CD4-positive, alpha-beta T cell (primary cell): ENCODE results near the gene SLCO2B1. TPM values are rescaled to one million over a fixed set of nuclear protein-coding genes. Genes with fewer than 3 reads are reported as not detected.

Source experiments
- ATAC-seq: fragments of 200-7000 bp; cut with Tn5 transposase; one replicate; pipeline ENCODE4 v1.10.0; 2022; ENCODE audit warnings: mild to moderate bottlenecking; ENCODE audit not compliant: poor library complexity
- CTCF ChIA-PET: fragments of 350-600 bp; sonication (Branson Sonifier 250); formaldehyde crosslinking; loops from one replicate; lab custom pipeline; 2021; ENCODE audit warnings: antibody characterized with exemption, inconsistent platforms; lab: Charles Lee
- POLR2A ChIA-PET: fragments of 350-600 bp; sonication (Branson Sonifier 250); formaldehyde crosslinking; loops from one replicate; lab custom pipeline; 2021; ENCODE audit warnings: antibody characterized with exemption, inconsistent platforms; lab: Charles Lee
- DNase-seq, 14 experiments: peaks; one replicate each; pipeline ENCODE4 v3.0.0-alpha.2; 2013 to 2020; ENCODE audit warnings: mixed read lengths in 2 of 14
- H3K27ac ChIP-seq, 2 donors: one replicate each; pipeline versions ENCODE4 v1.5.1 to v1.7.0; 2013; ENCODE audit warnings: low read length in 2 of 2, low read depth in 1 of 2, mild to moderate bottlenecking in 1 of 2
- H3K27me3 ChIP-seq, 2 experiments: 1 replicate in 1 of 2; 2 replicates in 1 of 2; pipeline versions ENCODE4 v1.6.1 to v1.7.0; 2013; ENCODE audit warnings: low read length in 2 of 2, control low read depth in 1 of 2, mild to moderate bottlenecking in 1 of 2, moderate library complexity in 1 of 2; ENCODE audit not compliant: insufficient read depth in 2 of 2, control insufficient read depth in 1 of 2
- H3K36me3 ChIP-seq: one replicate; pipeline ENCODE4 v1.6.1; 2013; ENCODE audit warnings: low read length, control low read depth; ENCODE audit not compliant: insufficient read depth
- H3K4me1 ChIP-seq: one replicate; pipeline ENCODE4 v1.6.1; 2013; ENCODE audit warnings: low read length, control low read depth; ENCODE audit not compliant: insufficient read depth
- H3K4me3 ChIP-seq: one replicate; pipeline ENCODE4 v1.5.1; 2013; ENCODE audit warnings: mild to moderate bottlenecking, low read length, moderate library complexity
- H3K9me3 ChIP-seq, 2 experiments: 1 replicate in 1 of 2; 2 replicates in 1 of 2; pipeline versions ENCODE4 v1.6.1 to v1.7.0; 2013; ENCODE audit warnings: low read length in 2 of 2, mild to moderate bottlenecking in 2 of 2, control low read depth in 1 of 2, moderate library complexity in 1 of 2; ENCODE audit not compliant: control insufficient read depth in 1 of 2, insufficient read depth in 1 of 2
- H3K27ac Mint-ChIP-seq: one replicate; pipeline ENCODE4 v1.8.0; 2020; ENCODE audit warnings: mixed read lengths
- H3K27me3 Mint-ChIP-seq: one replicate; pipeline ENCODE4 v1.8.0; 2021; ENCODE audit warnings: mixed read lengths
- H3K36me3 Mint-ChIP-seq: one replicate; pipeline ENCODE4 v1.8.0; 2021; ENCODE audit warnings: low read depth, mixed read lengths
- H3K4me1 Mint-ChIP-seq: one replicate; pipeline ENCODE4 v1.8.0; 2021; ENCODE audit warnings: low read depth, mixed read lengths
- H3K4me3 Mint-ChIP-seq: one replicate; pipeline ENCODE4 v1.8.0; 2020; ENCODE audit warnings: mild to moderate bottlenecking, mixed read lengths
- H3K9me3 Mint-ChIP-seq: one replicate; pipeline ENCODE4 v1.8.0; 2020; ENCODE audit warnings: mixed read lengths
- CTCF ChIP-seq: fragments of 200-600 bp; IDR thresholded peaks from one replicate; pipeline ENCODE4 v1.8.0; 2022; ENCODE audit warnings: antibody characterized with exemption, mild to moderate bottlenecking
- intact Hi-C, 2 experiments: fragments of 100-400 bp; cut with DNase I in 1 of 2; cut with micrococcal nuclease in 1 of 2; formaldehyde crosslinking; loops; one replicate each; pipeline versions ENCODE4 v1.15.1 to v1.9.0; 2023 to 2025; cut with DNase I, micrococcal nuclease
- total RNA-seq, 174 experiments: library from RNA in 2 of 174; stranded (reverse) in 2 of 174; gene quantifications; one replicate each; pipeline ENCODE4 v1.2.3 and lab custom pipeline; 2021 to 2026

SLCO2B1 gene
- total RNA-seq, 2 experiments from 2014 or later, result not detected

GRCh38 chr11:75204685-75205563, 54.0 kb downstream of the SLCO2B1 start:
- intact Hi-C loops, result loop anchor here (1.0 to 2.0 kb wide), 5 partner anchors 65 to 276 kb away; no protein-coding TSS in a partner anchor
- Histone ChIP-seq H3K4me3 (no peak overlapping the region), H3K27ac (no peak overlapping the region), H3K36me3 (no peaks in the 10 kb centered on the region), H3K9me3 (no peaks in the 10 kb centered on the region), H3K27me3 (peaks cover 2 to 9% of the 10 kb centered on the region in 2 experiments), H3K4me1 (no peaks in the 10 kb centered on the region)
- ChIA-PET CTCF (interaction anchor here (0.8 to 3.9 kb wide), 19 partner anchors 8 to 276 kb away, joined by 3 to 57 read pairs (median 4); no protein-coding TSS in a partner anchor), POLR2A (interaction anchor here (1.1 to 1.6 kb wide), 3 partner anchors 62 to 70 kb away, joined by 3 to 11 read pairs (median 8); no protein-coding TSS in a partner anchor)
- Mint-ChIP-seq H3K9me3 (no peaks in the 10 kb centered on the region), H3K27ac (no peak overlapping the region), H3K4me1 (no peaks in the 10 kb centered on the region), H3K27me3 (peaks cover 3% of the 10 kb centered on the region), H3K4me3 (no peak overlapping the region), H3K36me3 (no peaks in the 10 kb centered on the region)
- ATAC-seq (peak; percentile 74), DNase-seq (peak; percentile 66 to 90 (median 78))
- TF ChIP-seq CTCF, result peak; percentile 87

- CTCF ChIA-PET, result interaction anchor here (0.8 to 3.9 kb wide), 17 partner anchors 9 to 277 kb away, joined by 3 to 57 read pairs (median 5); no protein-coding TSS in a partner anchor
- Mint-ChIP-seq H3K27me3 (peaks cover 3% of the 10 kb centered on the region), H3K9me3 (no peaks in the 10 kb centered on the region), H3K27ac (no peak overlapping the region), H3K4me1 (no peaks in the 10 kb centered on the region), H3K36me3 (no peaks in the 10 kb centered on the region), H3K4me3 (no peak overlapping the region)
- H3K4me3 ChIP-seq, result no peak overlapping the region
- no peaks in the 10 kb centered on the region for H3K4me1 ChIP-seq
- no peak for TF ChIP-seq CTCF
- peaks cover 2 to 9% of the 10 kb centered on the region in 2 experiments for H3K27me3 ChIP-seq
- no peaks in the 10 kb centered on the region for H3K9me3 ChIP-seq
- no peak overlapping the region for H3K27ac ChIP-seq
- POLR2A ChIA-PET, result interaction anchor here (1.1 to 1.6 kb wide), 3 partner anchors 62 to 70 kb away, joined by 3 to 11 read pairs (median 8); no protein-coding TSS in a partner anchor
- intact Hi-C loops, result loop anchor here (1.0 to 2.0 kb wide), 5 partner anchors 65 to 276 kb away; no protein-coding TSS in a partner anchor
- ATAC-seq (no peak), DNase-seq (no peak)
- no peaks in the 10 kb centered on the region for H3K36me3 ChIP-seq
Observed at GRCh38 chr11:75205564-75206020, 54.7 kb downstream of the SLCO2B1 start.

DNA sequence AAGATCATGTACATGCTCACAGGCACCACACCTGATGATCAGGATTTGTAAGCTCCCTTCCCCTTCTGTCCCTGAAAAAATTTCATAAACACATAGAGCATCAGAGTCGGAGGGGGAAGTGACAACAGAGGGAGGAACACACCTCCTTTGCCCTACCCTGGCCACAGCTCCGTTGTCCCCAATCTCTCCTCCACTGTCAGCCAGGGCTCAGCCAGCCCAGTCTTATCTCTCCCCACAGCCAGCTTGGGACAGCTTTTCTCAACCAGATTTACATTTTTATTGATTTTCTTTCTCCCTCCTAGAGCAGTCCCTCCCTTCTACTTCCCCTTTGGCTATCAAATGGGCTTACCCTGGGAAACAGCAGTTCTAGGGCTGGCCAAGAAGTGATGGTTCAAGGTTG, 57.5 kb downstream of the SLCO2B1 start:
- no peak overlapping the region for H3K27ac Mint-ChIP-seq
- Histone ChIP-seq H3K4me1 (no peaks in the 10 kb centered on the region), H3K27me3 (peaks cover 2 to 9% of the 10 kb centered on the region in 2 experiments), H3K4me3 (no peak overlapping the region), H3K9me3 (no peaks in the 10 kb centered on the region), H3K27ac (no peak overlapping the region), H3K36me3 (no peaks in the 10 kb centered on the region)
- no peak overlapping the region for H3K4me3 Mint-ChIP-seq
- CTCF ChIA-PET, result no interaction called here
- DNase-seq (no peak), ATAC-seq (no peak)
- H3K4me1 Mint-ChIP-seq, result no peaks in the 10 kb centered on the region
- H3K27me3 Mint-ChIP-seq, result peaks cover 17% of the 10 kb centered on the region
- H3K36me3 Mint-ChIP-seq, result no peaks in the 10 kb centered on the region
- TF ChIP-seq CTCF, result no peak
- intact Hi-C loops, result no loop called here
- H3K9me3 Mint-ChIP-seq, result no peaks in the 10 kb centered on the region
- POLR2A ChIA-PET, result no interaction called here
